MM.1S (cell line): ENCODE measurements around the gene DMRT3.

ENCODE experiments used
- EZH2 ChIP-seq: fragments of 300-600 bp; sonication (generic); optimal IDR thresholded peaks from 2 replicates; pipeline ENCODE3; 2017; ENCODE audit warnings: low read depth, mild to moderate bottlenecking, antibody characterized with exemption, low read length, mixed read lengths
- TF ChIP-seq, protein P1 (sequence below): fragments of 300-600 bp; sonication (generic); IDR thresholded peaks from 2 replicates; pipeline ENCODE4 v1.5.1; 2016; ENCODE audit warnings: antibody characterized with exemption, low read length, mixed read lengths

DNA sequence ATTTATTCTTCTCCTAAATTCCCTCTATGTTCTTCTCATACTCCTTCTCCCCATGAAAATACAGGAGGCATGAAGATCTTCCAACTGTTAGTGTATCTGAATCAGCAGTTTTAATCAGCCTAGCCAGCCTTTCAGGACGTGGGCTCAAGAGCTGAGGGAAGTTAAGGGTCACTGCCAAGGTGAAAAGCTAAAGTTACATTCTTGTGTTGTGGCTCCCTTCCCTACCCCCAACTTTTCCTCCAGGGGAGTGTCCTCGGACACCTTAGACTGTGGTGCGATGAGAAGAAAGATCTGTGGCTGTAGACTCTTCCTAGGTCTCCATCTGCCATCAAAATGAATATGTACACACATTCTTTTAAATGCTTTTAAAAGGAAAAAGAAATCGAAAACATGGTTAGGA, 4.2 kb downstream of the DMRT3 start:
- TF ChIP-seq, protein P1, sequence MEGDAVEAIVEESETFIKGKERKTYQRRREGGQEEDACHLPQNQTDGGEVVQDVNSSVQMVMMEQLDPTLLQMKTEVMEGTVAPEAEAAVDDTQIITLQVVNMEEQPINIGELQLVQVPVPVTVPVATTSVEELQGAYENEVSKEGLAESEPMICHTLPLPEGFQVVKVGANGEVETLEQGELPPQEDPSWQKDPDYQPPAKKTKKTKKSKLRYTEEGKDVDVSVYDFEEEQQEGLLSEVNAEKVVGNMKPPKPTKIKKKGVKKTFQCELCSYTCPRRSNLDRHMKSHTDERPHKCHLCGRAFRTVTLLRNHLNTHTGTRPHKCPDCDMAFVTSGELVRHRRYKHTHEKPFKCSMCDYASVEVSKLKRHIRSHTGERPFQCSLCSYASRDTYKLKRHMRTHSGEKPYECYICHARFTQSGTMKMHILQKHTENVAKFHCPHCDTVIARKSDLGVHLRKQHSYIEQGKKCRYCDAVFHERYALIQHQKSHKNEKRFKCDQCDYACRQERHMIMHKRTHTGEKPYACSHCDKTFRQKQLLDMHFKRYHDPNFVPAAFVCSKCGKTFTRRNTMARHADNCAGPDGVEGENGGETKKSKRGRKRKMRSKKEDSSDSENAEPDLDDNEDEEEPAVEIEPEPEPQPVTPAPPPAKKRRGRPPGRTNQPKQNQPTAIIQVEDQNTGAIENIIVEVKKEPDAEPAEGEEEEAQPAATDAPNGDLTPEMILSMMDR = no peak
- no peak for TF ChIP-seq EZH2
